DMS53 (cell line): Measurements from ENCODE around the gene PPP1R17.

ENCODE experiments used
- DNase-seq: peaks from one replicate; lab custom pipeline; 2025; lab: John Stamatoyannopoulos, UW

Gene PPP1R17

DNA sequence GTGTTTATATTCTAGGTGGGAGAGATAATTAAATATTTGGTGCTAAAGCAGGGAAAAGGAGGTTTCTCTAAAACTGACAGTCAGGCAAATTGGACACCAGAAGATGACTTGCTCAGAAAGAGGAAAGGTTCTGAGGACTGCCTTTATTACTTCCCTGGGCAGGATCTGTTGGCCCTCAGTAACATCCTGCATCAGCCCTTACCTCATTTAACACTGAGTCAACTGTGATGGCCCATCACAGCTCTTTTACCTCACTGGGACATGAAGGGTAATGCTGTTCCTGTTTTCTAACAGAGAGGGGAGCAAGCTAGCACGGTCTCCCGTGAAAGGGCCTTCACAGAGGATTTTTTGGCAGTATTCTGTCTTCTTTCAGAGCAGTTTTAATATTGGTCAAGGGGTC is 12.0 kb downstream of the PPP1R17 start:
- DNase-seq: no peak

DNA sequence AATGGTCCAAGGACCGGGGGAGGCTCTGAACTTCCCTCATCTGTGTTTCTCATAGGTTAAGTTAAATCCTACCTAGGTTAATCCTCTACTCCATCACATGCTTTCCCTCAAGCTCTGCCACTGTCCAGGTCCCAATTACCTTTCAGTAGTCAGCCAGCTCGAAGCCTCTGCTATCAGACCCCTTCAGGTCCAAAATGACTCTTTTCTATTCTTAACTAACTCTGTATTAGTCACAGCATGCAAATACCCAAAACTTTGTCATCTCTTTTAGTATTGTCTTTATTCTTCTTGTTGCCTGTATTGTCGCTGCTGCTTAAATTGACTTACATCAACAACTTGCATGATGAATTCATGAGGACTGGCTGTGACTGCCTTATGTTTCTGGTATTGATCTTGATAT is 15.3 kb downstream of the PPP1R17 start:
- DNase-seq: no peak

DNA sequence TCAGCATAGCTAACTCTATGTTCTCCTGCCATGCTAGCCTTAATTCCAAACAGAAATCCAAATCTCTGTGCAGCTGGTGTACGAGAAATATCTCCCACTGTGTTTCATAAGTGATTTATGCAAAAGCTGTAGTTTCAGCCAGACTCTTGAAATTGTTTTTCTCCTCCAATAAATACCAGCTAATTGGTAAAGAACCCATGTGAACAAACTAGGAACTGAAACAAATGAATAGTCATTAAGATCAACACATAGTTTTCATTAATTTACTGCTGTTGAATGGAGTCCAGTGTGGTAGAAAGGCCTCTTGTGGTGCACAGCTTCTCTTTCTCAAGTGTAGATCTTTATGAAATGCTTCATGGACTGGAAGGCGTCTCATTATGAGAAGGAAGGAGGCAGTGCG is 18.4 kb downstream of the PPP1R17 start:
- no peak for DNase-seq

DNA sequence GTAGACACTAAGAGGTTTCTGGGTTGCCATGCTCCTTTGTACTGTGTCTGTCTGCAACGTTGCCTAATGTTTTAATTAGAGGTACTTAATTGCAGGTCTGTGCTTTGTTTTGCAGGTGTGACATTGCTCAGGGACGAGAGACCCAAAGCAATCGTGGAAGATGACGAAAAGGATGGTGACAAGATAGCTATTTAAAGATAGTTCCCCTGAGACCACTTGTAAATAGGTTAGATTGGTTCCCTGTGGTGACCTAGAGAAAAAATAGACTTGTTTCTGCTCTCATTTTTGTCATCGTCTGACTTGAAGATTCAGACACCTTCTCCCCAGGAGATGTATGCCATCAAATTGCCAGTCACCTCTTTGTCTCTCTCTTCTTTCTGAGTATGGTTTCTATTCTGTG is 20.1 kb downstream of the PPP1R17 start:
- DNase-seq: no peak

DNA sequence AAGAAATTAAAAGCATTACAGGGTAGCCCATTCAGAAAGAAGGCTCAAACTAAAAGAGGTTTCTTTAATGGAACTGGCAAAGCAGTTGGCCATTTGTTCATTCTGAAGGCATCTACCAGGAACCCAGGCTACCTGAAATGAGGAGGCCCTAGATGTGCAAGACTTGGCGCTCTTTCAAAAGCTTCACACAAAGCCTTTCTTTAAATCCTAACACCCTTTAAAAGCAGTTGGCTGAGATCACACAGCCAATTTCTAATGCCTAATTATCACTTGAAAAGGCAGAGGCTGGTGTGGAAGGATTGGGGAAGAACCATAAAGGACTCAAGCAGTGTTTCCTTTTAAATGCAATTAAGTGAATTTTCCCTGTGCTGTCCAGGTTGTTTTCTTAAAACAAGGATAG is 23.2 kb downstream of the PPP1R17 start:
- DNase-seq: no peak

DNA sequence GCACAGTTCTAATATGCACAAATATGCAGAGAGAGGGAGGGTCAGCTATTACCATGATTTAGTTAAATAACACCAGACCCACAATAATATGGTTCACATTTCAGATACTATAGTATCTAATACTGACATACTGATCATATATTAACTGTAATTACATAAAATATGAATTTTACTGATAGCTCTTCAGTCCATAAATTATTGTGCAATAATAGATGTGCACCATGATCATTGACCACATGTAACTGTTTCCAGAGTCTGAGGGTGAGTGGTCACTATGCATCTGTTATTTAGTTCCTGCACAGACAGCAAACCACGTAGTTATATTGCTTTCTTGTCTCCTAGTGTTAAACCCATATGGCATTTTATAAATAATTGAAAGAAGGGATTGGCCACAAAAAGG is 29.3 kb downstream of the PPP1R17 start:
- no peak for DNase-seq

DNA sequence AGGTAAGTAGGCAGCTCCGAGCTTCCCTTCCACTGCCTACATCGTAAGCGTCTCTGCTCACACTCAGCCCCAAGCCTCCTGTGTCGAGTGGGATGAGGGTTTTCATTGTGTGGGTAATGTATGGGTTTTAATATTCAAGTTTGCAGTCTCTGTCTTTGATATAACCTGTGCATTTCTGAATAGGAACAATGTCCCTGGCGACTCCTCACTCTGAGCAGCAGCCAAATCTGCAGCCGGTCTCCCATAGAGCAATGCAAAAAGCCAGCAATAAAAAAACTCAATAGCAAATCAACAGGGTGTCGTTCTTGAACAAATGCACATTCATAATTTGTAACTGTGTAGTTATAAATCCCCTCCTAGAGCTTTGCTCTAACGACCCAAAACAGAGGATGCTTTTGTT is 33.4 kb downstream of the PPP1R17 start:
- DNase-seq: no peak

DNA sequence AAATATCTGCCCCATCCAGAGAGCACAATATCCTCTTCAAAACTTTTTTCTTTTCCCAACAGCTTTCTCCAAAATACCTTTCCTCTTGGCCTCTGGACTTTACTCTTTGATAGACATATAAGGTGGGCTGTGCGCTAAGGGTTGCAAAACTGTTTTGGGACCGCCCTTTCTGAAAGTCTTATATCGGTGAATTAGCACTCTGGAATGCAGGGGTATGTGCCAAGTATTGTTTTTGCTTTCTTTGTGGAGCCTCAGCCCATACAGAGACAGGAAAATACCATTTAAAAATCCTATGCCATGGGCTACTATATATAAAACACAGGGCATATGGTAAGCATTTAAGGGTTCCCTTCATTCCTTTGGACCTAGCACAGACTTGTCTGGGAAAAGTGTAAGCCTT is 37.7 kb downstream of the PPP1R17 start:
- DNase-seq: no peak

DNA sequence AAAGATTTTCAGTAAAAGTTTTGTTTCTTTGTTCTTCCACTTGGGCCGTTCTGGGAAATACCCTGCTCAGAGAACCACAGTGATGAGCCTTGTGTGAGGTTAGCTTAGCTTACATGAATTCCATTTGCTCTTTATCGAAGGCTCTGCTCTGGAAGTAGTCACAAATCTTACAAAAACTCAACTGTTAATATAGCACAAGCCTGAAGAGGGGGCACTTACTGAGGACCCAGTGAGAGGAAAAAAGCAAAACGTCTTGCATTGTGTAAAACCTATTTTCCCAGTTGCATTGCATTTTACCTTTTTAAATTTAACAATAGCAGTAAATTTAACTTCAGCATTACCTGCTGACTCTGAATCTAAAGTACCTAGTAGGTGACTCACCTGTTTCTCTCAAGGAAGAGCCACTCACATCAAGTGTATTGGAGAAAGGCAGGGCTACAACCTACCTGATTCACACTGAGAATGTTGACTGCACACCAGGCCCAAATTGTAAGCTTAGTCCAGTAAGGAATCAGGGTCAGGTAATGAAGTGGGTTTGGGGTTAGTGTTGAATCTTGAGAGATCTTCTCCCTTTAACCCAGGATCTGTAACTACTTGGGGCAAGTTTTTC is 42.3 kb downstream of the PPP1R17 start:
- peak; percentile 27 for DNase-seq

DNA sequence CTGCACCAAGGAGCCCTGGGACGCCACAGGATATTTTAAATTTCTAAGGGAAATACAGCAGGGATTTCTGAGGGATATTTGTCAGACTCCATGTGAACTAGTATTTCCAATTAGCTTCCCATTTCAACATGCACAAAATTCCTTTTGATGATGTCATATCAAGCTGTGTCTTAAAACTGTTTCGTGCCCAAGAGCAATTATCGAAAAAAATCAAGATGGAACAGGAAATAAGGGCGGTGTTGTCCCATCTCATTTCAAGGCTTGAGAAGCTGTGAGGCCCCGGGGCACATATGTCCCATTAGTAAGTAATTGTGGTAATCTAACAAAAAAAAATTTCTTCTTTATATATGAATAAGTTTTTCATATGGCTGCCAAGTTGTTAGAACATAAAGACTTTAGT is 47.4 kb downstream of the PPP1R17 start:
- no peak for DNase-seq

DNA sequence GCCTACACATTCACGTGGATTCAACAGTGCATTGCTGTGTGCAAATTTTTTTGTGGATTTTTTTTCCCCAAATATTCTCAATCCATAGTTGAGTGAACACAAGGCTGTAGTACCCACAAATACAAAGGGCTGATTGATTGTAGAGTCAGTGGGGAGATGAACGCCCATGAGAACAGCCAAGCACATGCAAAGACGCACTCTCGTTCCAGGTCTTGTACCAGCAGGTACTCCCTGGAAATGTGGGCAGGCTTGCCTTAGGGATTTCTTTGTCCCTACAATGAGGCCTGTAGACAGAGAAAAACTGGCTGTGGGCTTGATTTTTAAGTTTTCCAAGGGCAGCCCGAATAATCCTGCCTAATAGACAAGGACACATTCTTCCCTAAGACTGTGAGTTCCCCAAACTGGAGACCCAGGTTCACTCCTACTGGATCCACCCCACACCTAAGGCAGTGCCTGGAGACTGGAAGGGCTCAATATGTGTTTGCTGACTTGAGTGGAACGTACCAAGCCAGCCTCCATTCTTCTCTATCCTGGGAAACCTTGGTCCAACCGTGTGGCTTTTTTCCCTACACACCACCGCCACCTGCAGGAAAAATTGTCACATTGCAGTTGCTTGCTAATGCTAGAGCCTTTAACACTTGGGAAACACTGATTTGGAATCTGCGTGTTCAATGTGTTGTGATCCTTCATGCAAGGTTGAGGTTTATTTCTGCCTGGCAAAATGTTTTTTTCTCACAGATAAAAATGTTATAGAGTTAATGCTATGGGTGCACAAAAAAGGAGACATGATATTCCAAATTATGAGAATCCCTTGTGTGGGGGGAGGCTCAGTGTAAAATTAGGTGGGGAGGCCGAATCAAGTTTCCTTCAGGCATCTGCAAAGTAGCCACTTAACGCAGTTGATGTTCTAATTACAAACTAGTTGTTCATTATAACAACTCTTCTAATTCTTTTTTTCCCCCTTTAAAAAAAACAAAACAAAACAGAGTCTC is 49.3 kb downstream of the PPP1R17 start:
- peak; percentile 92 for DNase-seq

DNA sequence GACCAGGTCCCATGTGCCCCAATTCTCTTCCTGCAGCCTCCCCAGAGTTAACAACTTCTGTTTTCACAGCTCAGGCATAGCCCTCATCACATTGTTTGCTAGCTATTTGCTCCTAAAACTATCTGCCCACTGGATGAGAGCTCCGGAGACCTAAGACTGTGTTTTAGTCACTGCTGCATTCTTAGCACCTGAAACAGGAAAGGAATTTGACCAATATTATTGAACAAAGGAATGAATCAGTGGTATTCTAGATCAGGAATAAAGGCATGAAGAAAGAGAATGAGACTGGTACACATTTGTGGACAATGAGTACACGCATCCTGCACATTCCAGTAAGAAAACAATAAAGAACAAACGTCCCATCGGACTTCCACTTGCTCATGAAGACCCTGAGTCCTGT is 54.8 kb downstream of the PPP1R17 start:
- DNase-seq: no peak

DNA sequence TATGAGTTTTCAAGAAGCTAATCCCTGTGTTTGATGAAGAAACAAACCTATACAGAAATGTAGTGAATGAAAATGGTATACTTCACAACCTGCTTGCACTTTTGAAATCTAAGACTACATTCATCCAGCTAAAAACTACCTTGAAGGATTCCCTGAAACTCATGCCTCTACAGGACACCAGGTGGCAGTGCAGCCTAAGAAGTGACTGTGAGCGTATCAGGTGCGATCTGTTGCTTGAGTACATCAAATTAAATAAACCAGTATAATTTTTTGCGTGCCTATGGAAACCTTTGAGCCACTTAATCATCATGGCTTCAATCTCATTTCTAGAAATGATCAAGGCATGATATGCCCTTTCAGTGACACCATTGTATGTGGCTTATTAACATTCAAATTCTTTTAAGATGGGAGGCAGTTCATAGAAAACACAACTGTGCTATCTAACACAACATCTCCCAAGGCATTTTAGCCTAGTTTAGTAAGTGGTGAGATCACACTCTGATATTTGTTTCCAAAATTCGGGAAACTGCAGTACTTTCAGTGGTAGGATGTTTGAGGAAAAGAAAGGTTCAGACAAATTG is 57.4 kb downstream of the PPP1R17 start:
- DNase-seq: peak; percentile 90

DNA sequence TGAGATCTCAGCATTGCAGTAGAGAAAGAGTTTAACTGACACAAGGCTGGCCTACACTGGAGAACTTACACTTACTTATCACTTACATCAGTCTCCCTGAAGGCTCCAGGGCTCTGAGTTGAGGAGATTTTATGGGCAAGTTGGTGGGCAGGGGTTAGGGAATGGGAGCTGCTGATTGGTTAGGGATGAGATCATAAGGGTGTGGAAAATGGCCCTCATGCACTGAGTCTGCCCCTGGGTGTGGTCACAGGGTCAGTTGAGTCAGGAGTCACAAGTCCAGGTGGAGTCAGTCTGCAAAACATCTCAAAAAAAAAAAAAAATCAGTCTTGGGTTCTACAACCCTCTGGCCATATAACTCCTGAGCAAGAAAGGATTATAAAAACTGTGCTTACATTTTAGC is 60.5 kb downstream of the PPP1R17 start:
- DNase-seq: peak; percentile 21

DNA sequence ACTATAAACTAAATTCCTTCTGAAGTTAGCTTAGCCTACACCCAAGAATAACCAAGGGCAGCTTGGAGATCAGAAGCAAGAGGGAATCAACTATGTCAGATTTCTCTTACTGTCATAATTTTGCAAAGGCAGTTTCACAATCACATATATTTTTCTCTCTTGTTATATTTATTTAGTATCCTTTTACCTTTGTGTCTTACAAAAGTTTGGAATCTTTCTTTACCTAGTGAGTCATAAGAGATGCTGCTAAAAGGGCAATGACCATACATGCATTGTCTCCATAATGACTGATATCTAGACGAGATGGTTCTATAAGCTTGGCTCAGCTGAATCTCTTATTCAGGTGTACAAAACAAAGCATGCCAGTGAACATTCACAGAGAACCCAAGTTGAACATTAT is 61.1 kb downstream of the PPP1R17 start:
- DNase-seq: peak; percentile 63

DNA sequence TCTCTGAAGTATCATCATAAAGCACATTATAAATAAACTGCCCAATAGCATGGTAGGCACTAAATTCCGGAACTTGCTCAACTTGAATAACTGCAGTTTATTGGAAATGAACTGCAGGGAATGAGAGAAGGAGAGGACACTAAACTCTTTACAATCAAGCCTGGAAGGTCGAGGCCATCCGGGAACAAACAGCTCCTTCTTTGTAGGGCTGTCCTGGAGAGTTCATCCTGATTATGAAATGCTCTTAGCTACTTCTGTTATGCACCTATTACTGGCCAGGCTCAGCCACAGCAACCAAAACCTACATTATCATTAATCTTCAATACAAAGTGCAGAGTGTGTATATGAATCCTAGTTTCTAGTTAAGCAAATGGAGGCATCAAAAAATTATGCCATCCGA is 64.7 kb downstream of the PPP1R17 start:
- no peak for DNase-seq
